HL-60 (cell line): ENCODE results near the gene GRID1.

Experiments
- DNase-seq, 2 experiments: peaks; one replicate each; pipeline ENCODE4 v3.0.0-alpha.2; 2010 to 2020; ENCODE audit warnings: low read depth in 1 of 2, low spot score in 1 of 2
- H3K27ac ChIP-seq: fragments of 250-450 bp; sonication (Bioruptor Pico); replicated peaks from 2 replicates; pipeline ENCODE4 v1.5.1; 2020; ENCODE audit warnings: mild to moderate bottlenecking, moderate library complexity
- H3K27me3 ChIP-seq: fragments of 250-450 bp; sonication (Bioruptor Pico); 2 replicates; pipeline ENCODE4 v1.5.1; 2021; ENCODE audit warnings: mild to moderate bottlenecking, moderate library complexity; ENCODE audit not compliant: insufficient read depth, poor library complexity, severe bottlenecking
- H3K4me3 ChIP-seq: replicated peaks from 2 replicates; pipeline ENCODE4 v1.5.1; 2011; ENCODE audit warnings: mild to moderate bottlenecking, control low read depth, low read length; ENCODE audit not compliant: insufficient read depth
- CTCF ChIP-seq: IDR thresholded peaks from one replicate; pipeline ENCODE4 v1.5.1; 2011; ENCODE audit warnings: low read length, control low read depth, inconsistent platforms; ENCODE audit not compliant: insufficient read depth
- GABPA ChIP-seq: IDR thresholded peaks from 2 replicates; pipeline ENCODE4 v1.6.1; 2012; ENCODE audit warnings: low read depth
- POLR2AphosphoS5 ChIP-seq: IDR thresholded peaks from 2 replicates; pipeline ENCODE4 v1.6.1; 2012; ENCODE audit warnings: low read depth
- SPI1 ChIP-seq: IDR thresholded peaks from 2 replicates; pipeline ENCODE4 v1.6.1; 2012; ENCODE audit warnings: low read depth, mild to moderate bottlenecking, borderline replicate concordance
- TF ChIP-seq, protein P1 (sequence below): IDR thresholded peaks from 2 replicates; pipeline ENCODE4 v1.6.1; 2012; ENCODE audit warnings: low read depth; ENCODE audit not compliant: insufficient replicate concordance

Gene GRID1

GRCh38 chr10:86159797-86160196, 206.8 kb downstream of the GRID1 start:
- Histone ChIP-seq H3K27ac (no peak overlapping the region), H3K27me3 (no peaks in the 10 kb centered on the region), H3K4me3 (no peak overlapping the region)
- DNase-seq = no peak
- TF ChIP-seq CTCF (no peak), SPI1 (no peak), GABPA (no peak), POLR2AphosphoS5 (no peak)
- TF ChIP-seq, protein P1, sequence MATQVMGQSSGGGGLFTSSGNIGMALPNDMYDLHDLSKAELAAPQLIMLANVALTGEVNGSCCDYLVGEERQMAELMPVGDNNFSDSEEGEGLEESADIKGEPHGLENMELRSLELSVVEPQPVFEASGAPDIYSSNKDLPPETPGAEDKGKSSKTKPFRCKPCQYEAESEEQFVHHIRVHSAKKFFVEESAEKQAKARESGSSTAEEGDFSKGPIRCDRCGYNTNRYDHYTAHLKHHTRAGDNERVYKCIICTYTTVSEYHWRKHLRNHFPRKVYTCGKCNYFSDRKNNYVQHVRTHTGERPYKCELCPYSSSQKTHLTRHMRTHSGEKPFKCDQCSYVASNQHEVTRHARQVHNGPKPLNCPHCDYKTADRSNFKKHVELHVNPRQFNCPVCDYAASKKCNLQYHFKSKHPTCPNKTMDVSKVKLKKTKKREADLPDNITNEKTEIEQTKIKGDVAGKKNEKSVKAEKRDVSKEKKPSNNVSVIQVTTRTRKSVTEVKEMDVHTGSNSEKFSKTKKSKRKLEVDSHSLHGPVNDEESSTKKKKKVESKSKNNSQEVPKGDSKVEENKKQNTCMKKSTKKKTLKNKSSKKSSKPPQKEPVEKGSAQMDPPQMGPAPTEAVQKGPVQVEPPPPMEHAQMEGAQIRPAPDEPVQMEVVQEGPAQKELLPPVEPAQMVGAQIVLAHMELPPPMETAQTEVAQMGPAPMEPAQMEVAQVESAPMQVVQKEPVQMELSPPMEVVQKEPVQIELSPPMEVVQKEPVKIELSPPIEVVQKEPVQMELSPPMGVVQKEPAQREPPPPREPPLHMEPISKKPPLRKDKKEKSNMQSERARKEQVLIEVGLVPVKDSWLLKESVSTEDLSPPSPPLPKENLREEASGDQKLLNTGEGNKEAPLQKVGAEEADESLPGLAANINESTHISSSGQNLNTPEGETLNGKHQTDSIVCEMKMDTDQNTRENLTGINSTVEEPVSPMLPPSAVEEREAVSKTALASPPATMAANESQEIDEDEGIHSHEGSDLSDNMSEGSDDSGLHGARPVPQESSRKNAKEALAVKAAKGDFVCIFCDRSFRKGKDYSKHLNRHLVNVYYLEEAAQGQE = no peak

DNA sequence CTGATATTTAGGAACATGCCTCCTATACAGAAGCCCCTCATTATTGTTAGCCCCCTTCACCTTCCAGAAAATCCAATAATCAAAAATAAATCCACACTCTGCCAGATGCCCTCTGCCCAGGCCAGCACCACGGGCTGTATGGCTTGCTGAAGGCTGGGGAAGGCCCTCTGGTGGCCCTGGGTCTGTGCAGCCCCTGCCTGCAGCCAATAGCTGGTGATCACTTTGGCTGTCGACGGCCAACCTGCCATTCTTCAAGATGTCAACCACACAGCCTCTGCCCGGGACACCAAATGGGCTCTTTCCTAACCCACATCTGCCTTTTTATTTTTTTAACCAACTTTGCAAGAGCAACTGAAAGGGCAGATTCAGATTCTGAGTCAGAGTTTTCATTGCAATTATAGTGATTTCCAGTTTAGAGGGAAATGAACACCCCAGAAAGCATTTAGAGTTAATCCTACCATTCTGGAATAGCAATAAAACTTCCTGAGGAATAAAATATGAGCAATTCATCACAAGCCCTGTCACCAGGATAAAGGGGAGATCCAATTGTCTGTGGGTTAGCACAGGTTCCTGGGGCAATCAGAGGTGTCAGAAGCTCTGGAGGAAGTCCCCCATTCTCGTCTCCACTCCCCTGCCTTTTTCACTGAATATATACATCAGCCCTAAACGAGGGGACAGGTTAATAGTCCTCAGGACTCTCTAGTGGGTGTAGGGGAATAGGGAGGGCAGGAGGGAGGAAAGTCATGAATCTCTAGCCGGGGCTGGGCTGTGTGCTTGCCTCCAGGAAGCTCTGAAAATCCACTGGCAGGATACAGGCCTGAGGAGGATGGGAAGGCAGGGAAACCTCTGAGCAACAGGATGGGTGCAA, 211.3 kb downstream of the GRID1 start:
- no peak overlapping the region for H3K4me3 ChIP-seq
- H3K27ac ChIP-seq = no peak overlapping the region
- no peaks in the 10 kb centered on the region for H3K27me3 ChIP-seq
- no peak for TF ChIP-seq SPI1
- TF ChIP-seq GABPA = no peak
- TF ChIP-seq, protein P1 = no peak
- no peak for TF ChIP-seq POLR2AphosphoS5
- TF ChIP-seq CTCF = no peak
- no peak for DNase-seq

GRCh38 chr10:86153751-86154150, 212.8 kb downstream of the GRID1 start:
- H3K27me3 ChIP-seq = no peaks in the 10 kb centered on the region
- no peak for DNase-seq
- no peak overlapping the region for H3K4me3 ChIP-seq
- TF ChIP-seq, protein P1 = no peak
- TF ChIP-seq POLR2AphosphoS5 (no peak), CTCF (no peak)
- H3K27ac ChIP-seq = no peak overlapping the region
